RWPE1 (cell line): Measurements from ENCODE around the gene IFNGR1.

Source experiments
- CTCF ChIA-PET: fragments of 350-600 bp; sonication (Branson Sonifier 250); formaldehyde crosslinking; extraction: SDS; loops from one replicate; lab custom pipeline; 2021; lab: Yijun Ruan, JAX
- POLR2A ChIA-PET: fragments of 400-600 bp; formaldehyde crosslinking; extraction: SDS; loops from one replicate; lab custom pipeline; 2020; ENCODE audit warnings: antibody characterized with exemption; ENCODE audit not compliant: low non-redundant PET; lab: Yijun Ruan, JAX
- DNase-seq: peaks from one replicate; pipeline ENCODE4 v3.0.0; 2012; ENCODE audit warnings: low spot score
- H3K27ac ChIP-seq: fragments of 450-650 bp; 2 replicates; pipeline ENCODE4 v1.5.1; 2017
- TF ChIP-seq, protein P1 (sequence below): fragments of 450-650 bp; conservative IDR thresholded peaks from 2 replicates; pipeline ENCODE4 v1.5.1; 2017; ENCODE audit warnings: low read depth, mild to moderate bottlenecking

The IFNGR1 gene

DNA sequence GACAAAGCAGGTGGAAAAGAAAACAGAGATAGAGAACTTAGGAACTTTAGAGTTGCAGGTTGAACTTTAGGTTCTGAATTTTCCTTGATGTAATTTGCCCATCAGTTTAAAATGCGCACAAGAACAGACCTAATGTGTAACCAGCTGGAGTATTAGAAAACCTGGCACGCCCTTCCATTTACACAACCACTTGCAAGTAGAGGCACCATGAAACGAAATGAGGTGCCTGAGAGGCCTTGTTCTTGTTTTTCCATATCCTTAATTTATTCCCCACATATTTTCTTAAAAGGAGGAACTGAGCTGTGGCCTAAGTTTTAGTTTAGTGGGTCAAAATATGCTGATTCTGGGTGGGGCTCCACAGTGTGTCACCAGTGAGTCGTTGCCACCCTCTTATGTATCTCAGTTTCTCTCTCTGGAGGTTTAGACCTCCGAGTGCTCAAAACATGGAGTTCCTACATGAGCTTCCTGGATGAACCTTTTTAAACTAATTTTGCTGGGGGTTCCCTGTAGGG, 28.5 kb downstream of the IFNGR1 start:
- ChIA-PET CTCF (interaction anchor here (0.8 kb wide), 1 partner anchor 451 kb away, joined by 3 read pairs; no protein-coding TSS in a partner anchor), POLR2A (no interaction called here)
- TF ChIP-seq, protein P1, sequence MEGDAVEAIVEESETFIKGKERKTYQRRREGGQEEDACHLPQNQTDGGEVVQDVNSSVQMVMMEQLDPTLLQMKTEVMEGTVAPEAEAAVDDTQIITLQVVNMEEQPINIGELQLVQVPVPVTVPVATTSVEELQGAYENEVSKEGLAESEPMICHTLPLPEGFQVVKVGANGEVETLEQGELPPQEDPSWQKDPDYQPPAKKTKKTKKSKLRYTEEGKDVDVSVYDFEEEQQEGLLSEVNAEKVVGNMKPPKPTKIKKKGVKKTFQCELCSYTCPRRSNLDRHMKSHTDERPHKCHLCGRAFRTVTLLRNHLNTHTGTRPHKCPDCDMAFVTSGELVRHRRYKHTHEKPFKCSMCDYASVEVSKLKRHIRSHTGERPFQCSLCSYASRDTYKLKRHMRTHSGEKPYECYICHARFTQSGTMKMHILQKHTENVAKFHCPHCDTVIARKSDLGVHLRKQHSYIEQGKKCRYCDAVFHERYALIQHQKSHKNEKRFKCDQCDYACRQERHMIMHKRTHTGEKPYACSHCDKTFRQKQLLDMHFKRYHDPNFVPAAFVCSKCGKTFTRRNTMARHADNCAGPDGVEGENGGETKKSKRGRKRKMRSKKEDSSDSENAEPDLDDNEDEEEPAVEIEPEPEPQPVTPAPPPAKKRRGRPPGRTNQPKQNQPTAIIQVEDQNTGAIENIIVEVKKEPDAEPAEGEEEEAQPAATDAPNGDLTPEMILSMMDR: no peak
- DNase-seq: no peak
- no peak overlapping the region for H3K27ac ChIP-seq

DNA sequence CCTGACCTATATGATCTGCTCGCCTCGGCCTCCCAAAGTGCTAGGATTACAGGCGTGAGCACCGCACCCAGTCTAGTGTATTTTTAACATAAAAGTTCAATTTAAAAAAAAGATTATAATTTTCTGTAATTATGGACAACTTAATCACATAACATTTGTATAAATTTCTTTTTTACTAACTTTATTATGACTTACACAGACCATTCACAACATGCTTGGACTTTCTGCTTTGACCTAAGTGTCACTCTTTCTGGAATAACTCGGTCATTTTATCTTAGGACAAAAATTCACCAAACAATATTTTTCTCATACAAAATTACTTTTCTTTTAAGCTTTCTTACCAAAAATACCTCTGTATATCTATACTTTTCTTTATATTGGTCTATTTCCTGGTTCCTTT, 30.3 kb downstream of the IFNGR1 start:
- no peak for DNase-seq
- no peak overlapping the region for H3K27ac ChIP-seq
- POLR2A ChIA-PET: no interaction called here
- TF ChIP-seq, protein P1: no peak
- CTCF ChIA-PET: no interaction called here

DNA sequence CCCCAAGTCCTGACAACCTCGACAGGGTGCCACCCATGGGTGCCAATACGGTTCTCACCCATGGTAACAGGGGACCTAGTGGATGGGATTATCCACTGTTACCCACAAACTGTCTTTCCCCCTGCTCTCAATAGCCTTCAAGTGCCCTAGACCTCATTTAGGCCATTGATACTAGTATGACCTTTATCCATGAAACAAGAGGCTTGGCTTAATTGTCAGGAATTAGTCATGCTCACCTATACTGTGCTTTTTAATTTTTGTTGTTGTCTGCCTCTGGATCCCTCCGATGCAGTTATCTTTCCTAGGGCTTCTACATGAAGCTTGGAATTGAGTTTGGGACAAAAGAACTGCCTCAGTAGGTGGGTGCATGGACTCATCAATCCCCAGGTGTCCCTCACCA, 33.9 kb downstream of the IFNGR1 start:
- DNase-seq: no peak
- CTCF ChIA-PET: no interaction called here

DNA sequence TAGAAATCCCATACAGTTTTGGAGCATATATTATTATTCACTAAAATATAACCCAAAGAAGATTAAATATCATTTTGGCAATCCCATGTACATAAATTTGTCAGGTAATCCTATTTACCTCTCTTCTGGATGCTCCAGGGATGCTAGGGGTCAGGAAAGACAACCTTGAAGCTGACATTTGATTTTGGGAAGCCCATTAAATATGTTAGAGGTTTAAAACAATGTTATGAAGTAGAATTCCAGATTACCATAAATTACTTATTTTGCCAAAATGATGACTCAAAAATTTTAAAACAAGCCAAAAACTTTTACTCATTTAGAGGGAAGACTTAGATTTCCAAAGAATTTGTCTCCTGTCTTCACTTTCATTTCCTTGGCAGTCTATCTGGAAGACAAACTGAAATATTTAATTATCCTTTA, 36.5 kb downstream of the IFNGR1 start:
- POLR2A ChIA-PET: no interaction called here
- CTCF ChIA-PET: no interaction called here
- H3K27ac ChIP-seq: no peak overlapping the region
- DNase-seq: no peak
- TF ChIP-seq, protein P1: no peak

More for the DNA sequence above, 33.9 kb downstream of the IFNGR1 start:
- H3K27ac ChIP-seq: no peak overlapping the region
- TF ChIP-seq, protein P1: no peak
- POLR2A ChIA-PET: no interaction called here

DNA sequence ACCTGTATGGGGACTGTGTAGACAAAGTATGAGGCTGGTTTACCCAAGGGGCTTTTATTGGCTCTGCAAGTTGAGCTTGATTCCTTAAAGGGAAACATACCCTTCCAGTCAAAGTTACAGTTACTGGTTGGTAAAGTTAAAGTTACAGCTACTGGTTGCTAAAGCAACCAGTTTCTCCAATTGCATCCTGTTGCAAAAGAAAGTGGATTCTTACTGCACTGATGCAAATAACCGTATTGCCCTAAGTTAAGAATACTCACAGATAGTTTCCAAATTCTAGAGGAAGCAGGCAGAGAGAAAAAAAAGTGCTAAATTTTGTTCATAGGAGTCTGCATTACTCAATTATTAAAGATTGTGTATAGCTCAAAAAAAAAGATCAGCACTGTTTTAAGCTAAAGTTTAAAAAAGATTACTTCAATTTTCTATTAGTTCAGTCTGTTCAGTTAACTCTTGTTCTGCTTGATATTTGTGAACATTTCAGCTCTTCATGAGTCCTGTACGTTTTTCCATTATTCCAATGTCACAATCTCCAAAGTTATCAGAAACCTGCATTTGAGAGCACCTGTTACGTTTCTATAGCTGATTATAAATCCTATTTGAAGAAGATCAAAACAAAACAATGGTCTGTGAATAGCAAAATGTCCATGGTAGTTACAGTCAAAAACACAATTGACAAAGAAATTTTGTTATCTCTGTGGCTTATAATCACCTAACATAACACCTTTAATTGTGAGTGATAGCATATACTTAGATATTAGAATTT, 37.1 kb downstream of the IFNGR1 start:
- H3K27ac ChIP-seq: no peak overlapping the region
- TF ChIP-seq, protein P1: no peak
- no peak for DNase-seq
- ChIA-PET CTCF (interaction anchor here (0.6 kb wide), 1 partner anchor 106 kb away, joined by 3 read pairs; no protein-coding TSS in a partner anchor), POLR2A (no interaction called here)

DNA sequence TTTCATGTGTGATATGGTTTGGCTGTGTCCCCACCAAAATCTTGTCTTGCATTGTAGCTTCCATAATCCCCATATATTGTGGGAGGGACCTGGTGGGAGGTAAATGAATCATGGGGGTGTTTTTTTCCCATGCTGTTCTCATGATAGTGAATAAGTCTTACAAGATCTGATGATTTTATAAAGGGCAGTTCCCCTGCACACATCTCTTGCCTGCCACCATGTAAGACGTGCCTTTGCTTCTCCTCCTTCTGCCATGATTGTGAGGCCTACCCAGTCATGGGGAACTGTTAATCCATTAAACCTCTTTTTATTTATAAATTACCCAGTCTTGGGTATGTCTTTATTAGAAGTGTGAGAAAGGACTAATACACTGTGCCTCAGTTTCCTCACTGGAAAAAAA, 41.6 kb downstream of the IFNGR1 start:
- ChIA-PET CTCF (no interaction called here), POLR2A (no interaction called here)
- H3K27ac ChIP-seq: no peak overlapping the region
- no peak for DNase-seq
- TF ChIP-seq, protein P1: no peak
